Cerebellar nuclear complex (tissue), 1 donor: ENCODE measurements around the gene EVI5.
"Not testable (repeated sequence)": the region's sequence is repeated elsewhere in the genome, so short reads cannot be mapped to it uniquely, and the experiment has no call there.

Source experiments
- DNase-seq, 2 experiments: peaks; one replicate each; lab custom pipeline; 2025; lab: John Stamatoyannopoulos, UW

EVI5 gene

DNA sequence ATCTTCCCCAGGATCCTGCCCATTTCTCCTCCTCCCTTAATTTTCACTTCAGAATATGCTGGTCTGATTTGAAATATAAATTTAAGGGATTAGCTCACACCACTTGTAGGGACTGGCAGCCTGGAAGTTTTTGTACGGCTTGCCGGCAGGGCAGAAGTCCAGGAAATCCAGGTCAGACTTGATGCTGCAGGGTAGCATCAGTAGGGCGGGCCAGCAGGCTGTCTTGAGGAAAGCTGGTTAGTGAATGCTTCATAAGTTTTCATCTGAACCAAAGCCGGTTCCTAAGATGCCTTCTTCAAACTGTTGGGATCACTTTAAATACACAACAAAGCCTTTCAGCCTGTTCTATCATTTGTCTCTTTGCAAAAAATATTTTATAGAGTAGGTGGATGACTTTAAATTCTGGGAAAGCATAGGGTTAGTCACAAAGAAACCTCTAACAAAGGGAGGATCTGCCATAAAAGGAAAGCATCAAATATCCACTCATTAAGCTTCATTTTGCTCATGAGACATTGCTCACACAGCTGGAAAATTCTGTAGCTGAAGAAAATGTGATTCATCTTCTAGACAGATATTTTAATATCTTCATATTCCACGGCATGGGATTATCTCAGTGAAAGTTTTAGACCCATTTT is 207.5 kb downstream of the EVI5 start:
- DNase-seq = no peak

DNA sequence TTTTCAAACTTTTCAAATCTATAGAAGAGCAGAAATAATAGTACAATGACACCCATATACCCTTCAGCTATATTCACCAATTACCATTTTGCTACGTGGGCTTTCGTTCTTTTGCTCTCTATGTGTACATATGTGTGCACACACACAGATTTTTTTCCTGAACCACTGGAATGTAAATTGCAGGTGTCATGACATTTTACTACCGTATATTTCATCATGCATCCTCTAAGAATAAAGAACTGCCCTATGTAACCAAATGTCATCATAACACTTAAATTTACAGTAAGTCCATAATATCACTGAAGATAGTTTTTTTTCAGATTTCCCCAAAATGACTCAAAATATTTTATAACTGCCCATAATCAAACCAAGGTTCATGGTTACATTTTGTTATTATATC is 209.8 kb downstream of the EVI5 start:
- DNase-seq = no peak

- DNase-seq = no peak
Measured at GRCh38 chr1:92572520-92572919, 212.4 kb downstream of the EVI5 start.

DNA sequence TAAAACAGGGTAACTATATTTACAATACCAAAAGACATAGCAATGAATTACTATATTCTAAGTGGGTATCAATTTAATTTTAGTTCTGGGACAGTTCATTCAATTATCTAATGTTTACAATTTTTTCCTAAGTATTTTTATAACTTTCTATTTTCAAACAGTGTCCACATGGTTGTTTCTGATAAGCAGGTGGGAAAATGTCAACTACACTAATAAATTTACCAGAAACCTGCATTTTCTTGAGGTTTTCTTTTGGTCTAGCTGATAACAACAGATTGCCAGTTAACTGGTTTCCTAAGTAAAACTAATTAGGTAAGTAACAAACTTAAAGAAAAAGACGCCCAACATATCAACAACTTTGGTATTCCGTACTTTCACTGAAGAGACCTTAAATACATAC is 213.3 kb downstream of the EVI5 start:
- DNase-seq = no peak

- DNase-seq = no peak
Measured at GRCh38 chr1:92567211-92567868, 217.6 kb downstream of the EVI5 start.

DNA sequence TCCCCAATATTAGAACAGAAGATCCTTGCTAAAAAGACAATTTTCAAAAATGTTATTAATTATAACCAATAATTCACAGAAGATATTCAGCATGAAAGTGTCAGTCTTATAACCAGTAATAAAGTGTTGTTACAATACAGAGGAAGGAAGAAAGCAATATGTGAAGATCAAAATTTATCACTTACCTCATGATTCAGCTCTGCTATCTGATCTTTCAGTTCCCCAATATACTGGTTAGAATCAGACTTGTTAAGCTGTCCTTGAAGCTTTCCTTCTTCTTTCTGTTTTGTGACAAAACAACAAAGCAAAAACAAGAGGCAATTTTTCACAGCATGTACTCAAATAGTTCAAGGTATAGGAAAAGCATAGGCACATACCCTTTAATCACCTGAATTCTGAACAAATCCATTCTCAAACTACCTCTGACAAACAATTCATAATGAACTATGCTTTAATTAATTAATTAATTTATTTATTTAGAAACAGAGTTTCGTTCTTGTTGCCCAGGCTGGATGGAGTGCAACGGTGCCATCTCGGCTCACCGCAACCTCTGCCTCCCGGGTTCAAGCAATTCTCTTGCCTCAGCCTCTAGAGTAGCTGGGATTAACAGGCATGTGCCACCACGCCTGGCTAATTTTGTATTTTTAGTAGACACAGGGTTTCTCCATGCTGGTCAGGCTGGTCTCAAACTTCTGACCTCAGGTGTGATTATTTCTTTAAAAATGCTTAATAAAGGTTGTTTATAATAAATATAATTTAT is 221.3 kb downstream of the EVI5 start:
- no peak for DNase-seq

- DNase-seq = no peak
Measured at GRCh38 chr1:92556350-92556749, 228.6 kb downstream of the EVI5 start.

- DNase-seq = no peak
Measured at GRCh38 chr1:92554216-92554615, 230.7 kb downstream of the EVI5 start.

GRCh38 chr1:92551916-92552315 is 233.0 kb downstream of the EVI5 start:
- no peak for DNase-seq

- DNase-seq = no peak
Measured at GRCh38 chr1:92544756-92545165, 240.1 kb downstream of the EVI5 start.

DNA sequence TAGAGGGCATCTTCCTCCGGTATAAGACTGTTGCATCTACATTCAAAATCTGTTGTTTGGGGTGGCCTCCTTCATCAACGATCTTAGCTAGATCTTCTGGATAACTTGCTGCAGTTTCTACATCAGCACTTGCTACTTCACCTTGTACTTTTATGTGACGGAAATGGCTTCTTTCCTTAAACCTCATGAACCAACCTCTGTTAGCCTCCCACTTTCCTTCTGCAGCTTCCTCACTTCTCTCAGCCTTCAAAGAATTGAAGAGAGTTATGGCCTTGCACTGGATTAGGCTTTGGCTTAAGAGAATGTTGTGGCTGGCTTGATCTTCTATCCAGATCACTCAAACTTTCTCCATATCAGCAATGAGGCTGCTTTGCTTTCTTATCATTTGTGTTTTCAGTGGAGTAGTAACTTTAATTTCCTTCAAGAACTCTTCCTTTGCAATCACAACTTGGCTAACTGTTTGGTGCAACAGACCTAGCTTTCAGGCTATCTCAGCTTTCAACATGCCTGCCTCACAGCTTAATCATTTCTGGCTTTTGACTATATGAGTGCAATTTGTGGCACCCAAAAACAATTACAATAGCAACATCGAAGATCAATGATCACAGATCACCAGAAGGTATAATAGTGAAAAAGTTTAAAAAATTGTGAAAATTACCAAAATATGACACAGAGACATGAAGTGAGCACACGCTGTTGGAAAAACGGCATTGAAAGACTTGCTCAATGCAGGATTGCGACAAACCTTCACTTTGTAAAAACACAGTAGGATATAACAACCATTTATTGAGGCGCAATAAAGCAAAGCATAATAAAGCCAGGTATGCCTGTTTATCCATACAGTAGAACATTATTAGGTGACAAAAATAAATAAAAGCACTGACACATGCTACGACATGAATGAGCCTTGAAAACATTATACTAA is 241.5 kb downstream of the EVI5 start:
- DNase-seq = no peak

DNA sequence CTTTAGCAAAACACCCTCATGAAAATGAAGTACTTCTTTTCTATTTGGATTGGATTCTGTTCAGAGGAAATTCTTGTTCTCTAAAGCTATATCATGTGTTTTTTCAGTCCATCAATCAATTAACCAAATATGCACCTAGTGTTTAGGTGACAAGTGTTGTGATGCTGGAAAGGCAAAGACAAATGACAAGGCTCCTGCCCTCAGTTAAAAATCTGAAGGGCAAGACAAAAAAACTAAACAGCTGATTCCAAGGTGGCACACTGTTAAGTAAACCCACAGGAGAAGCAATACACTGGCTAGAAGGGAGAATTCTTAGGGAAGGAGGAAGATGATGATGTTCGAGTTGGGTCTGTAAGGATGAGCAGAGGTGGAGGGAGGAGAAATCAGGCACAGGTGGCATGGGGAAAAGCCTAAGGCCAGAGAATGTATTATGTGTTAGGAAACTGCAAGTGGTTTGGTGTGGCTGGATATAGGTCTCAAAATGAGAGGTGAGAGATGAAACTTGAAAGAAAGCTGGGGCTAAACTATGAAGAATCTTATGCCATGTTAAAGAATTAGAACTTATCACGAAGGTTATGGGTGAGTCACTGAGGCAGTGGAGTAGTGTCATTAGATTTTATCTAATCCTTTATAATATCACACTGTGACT is 246.4 kb downstream of the EVI5 start:
- DNase-seq = no peak

- DNase-seq = no peak
Measured at GRCh38 chr1:92538048-92538412, 246.9 kb downstream of the EVI5 start.

DNA sequence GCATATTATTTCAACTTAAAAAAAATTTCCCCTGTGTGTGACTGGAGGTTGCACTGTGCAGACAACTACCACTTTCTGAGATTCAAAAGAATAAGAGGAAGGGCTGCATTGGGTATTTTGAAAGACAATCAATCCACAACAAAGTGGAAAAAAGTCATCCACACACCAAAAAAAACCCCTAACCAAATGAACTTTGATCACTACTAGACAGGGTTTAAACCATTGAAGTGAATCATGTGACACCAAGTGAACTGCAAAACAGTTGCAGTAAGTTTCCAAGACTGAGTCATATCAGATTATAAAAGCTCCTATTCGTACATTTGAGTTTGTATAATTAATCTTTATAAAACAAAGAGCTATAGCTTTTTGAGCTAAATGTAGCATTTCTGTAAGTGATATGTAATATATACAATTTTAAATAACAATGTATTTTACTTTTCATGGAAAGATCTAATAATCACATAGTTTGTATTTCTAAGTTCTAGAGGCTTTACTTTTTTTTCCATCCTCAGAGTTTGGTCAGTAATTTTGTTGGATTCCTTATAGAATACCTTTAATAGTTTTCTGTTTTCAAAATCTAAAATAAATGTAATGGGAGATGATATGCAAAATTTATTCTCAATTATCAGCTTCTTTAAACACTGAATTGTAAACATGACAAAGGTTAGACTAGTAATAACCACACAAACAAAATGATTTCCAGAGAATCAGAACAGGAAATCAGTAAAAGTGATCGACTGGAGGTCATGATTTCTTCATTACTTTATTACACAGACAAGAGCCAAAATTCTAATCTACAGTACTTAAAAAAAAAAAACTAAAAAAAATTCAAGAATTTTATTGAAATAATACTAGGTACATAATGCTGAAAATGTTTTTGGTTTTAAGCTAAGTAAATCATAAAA is 247.7 kb downstream of the EVI5 start:
- no peak for DNase-seq

- DNase-seq = no peak
Measured at GRCh38 chr1:92536211-92536979, 248.5 kb downstream of the EVI5 start.

DNA sequence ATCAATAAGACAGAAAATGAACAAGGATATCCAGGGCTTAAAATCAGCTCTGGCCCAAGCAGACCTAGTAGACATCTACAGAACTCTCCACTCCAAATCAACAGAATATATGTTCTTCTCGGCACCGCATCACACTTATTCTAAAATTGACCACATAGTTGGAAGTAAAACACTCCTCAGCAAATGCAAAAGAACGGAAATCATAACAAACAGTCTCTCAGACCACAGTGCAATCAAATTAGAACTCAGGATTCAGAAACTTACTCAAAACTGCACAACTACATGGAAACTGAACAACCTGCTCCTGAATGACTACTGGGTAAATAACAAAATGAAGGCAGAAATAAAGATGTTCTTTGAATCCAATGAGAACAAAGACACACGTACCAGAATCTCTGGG is 252.5 kb downstream of the EVI5 start:
- not testable (repeated sequence) for DNase-seq

- DNase-seq = not testable (repeated sequence)
Measured at GRCh38 chr1:92531939-92532338, 253.0 kb downstream of the EVI5 start.

GRCh38 chr1:92527670-92528069 is 257.2 kb downstream of the EVI5 start:
- DNase-seq = no peak

GRCh38 chr1:92524944-92525590 is 259.8 kb downstream of the EVI5 start:
- DNase-seq = not testable (repeated sequence)
